CD4-positive, alpha-beta T cell (primary cell): Measurements from ENCODE around the gene GLCE. TPM values are rescaled to one million over a fixed set of nuclear protein-coding genes. Genes with fewer than 3 reads are reported as not detected.

ENCODE experiments used
- ATAC-seq: fragments of 200-7000 bp; cut with Tn5 transposase; one replicate; pipeline ENCODE4 v1.10.0; 2022; ENCODE audit warnings: mild to moderate bottlenecking; ENCODE audit not compliant: poor library complexity
- CTCF ChIA-PET: fragments of 350-600 bp; sonication (Branson Sonifier 250); formaldehyde crosslinking; loops from one replicate; lab custom pipeline; 2021; ENCODE audit warnings: antibody characterized with exemption, inconsistent platforms; lab: Charles Lee
- POLR2A ChIA-PET: fragments of 350-600 bp; sonication (Branson Sonifier 250); formaldehyde crosslinking; loops from one replicate; lab custom pipeline; 2021; ENCODE audit warnings: antibody characterized with exemption, inconsistent platforms; lab: Charles Lee
- DNase-seq, 14 experiments: peaks; one replicate each; pipeline ENCODE4 v3.0.0-alpha.2; 2013 to 2020; ENCODE audit warnings: mixed read lengths in 2 of 14
- H3K27ac ChIP-seq, 2 donors: one replicate each; pipeline versions ENCODE4 v1.5.1 to v1.7.0; 2013; ENCODE audit warnings: low read length in 2 of 2, low read depth in 1 of 2, mild to moderate bottlenecking in 1 of 2
- H3K27me3 ChIP-seq, 2 experiments: 1 replicate in 1 of 2; 2 replicates in 1 of 2; pipeline versions ENCODE4 v1.6.1 to v1.7.0; 2013; ENCODE audit warnings: low read length in 2 of 2, control low read depth in 1 of 2, mild to moderate bottlenecking in 1 of 2, moderate library complexity in 1 of 2; ENCODE audit not compliant: insufficient read depth in 2 of 2, control insufficient read depth in 1 of 2
- H3K36me3 ChIP-seq: one replicate; pipeline ENCODE4 v1.6.1; 2013; ENCODE audit warnings: low read length, control low read depth; ENCODE audit not compliant: insufficient read depth
- H3K4me1 ChIP-seq: one replicate; pipeline ENCODE4 v1.6.1; 2013; ENCODE audit warnings: low read length, control low read depth; ENCODE audit not compliant: insufficient read depth
- H3K4me3 ChIP-seq: one replicate; pipeline ENCODE4 v1.5.1; 2013; ENCODE audit warnings: mild to moderate bottlenecking, low read length, moderate library complexity
- H3K9me3 ChIP-seq, 2 experiments: 1 replicate in 1 of 2; 2 replicates in 1 of 2; pipeline versions ENCODE4 v1.6.1 to v1.7.0; 2013; ENCODE audit warnings: low read length in 2 of 2, mild to moderate bottlenecking in 2 of 2, control low read depth in 1 of 2, moderate library complexity in 1 of 2; ENCODE audit not compliant: control insufficient read depth in 1 of 2, insufficient read depth in 1 of 2
- H3K27ac Mint-ChIP-seq: one replicate; pipeline ENCODE4 v1.8.0; 2020; ENCODE audit warnings: mixed read lengths
- H3K27me3 Mint-ChIP-seq: one replicate; pipeline ENCODE4 v1.8.0; 2021; ENCODE audit warnings: mixed read lengths
- H3K36me3 Mint-ChIP-seq: one replicate; pipeline ENCODE4 v1.8.0; 2021; ENCODE audit warnings: low read depth, mixed read lengths
- H3K4me1 Mint-ChIP-seq: one replicate; pipeline ENCODE4 v1.8.0; 2021; ENCODE audit warnings: low read depth, mixed read lengths
- H3K4me3 Mint-ChIP-seq: one replicate; pipeline ENCODE4 v1.8.0; 2020; ENCODE audit warnings: mild to moderate bottlenecking, mixed read lengths
- H3K9me3 Mint-ChIP-seq: one replicate; pipeline ENCODE4 v1.8.0; 2020; ENCODE audit warnings: mixed read lengths
- CTCF ChIP-seq: fragments of 200-600 bp; IDR thresholded peaks from one replicate; pipeline ENCODE4 v1.8.0; 2022; ENCODE audit warnings: antibody characterized with exemption, mild to moderate bottlenecking
- intact Hi-C, 2 experiments: fragments of 100-400 bp; cut with DNase I in 1 of 2; cut with micrococcal nuclease in 1 of 2; formaldehyde crosslinking; loops; one replicate each; pipeline versions ENCODE4 v1.15.1 to v1.9.0; 2023 to 2025; cut with DNase I, micrococcal nuclease
- total RNA-seq, 174 experiments: library from RNA in 2 of 174; stranded (reverse) in 2 of 174; gene quantifications; one replicate each; pipeline ENCODE4 v1.2.3 and lab custom pipeline; 2021 to 2026

Gene GLCE
- total RNA-seq, 2 experiments from 2014 or later = 3.2 TPM

GRCh38 chr15:69170597-69170996 lies 10.2 kb downstream of the GLCE start:
- H3K4me1 ChIP-seq = no peaks in the 10 kb centered on the region
- Mint-ChIP-seq H3K4me1 (no peaks in the 10 kb centered on the region), H3K9me3 (no peaks in the 10 kb centered on the region), H3K36me3 (no peaks in the 10 kb centered on the region), H3K4me3 (no peak overlapping the region), H3K27ac (no peak overlapping the region), H3K27me3 (no peaks in the 10 kb centered on the region)
- intact Hi-C loops = no loop called here
- no peaks in the 10 kb centered on the region for H3K36me3 ChIP-seq
- DNase-seq (no peak), ATAC-seq (no peak)
- no peak overlapping the region for H3K27ac ChIP-seq
- H3K27me3 ChIP-seq = no peaks in the 10 kb centered on the region
- TF ChIP-seq CTCF = no peak
- CTCF ChIA-PET = interaction anchor here (0.7 kb wide), 1 partner anchor 37 kb away, joined by 3 read pairs; no protein-coding TSS in a partner anchor
- no peaks in the 10 kb centered on the region for H3K9me3 ChIP-seq
- no peak overlapping the region for H3K4me3 ChIP-seq
- POLR2A ChIA-PET = interaction anchor here (0.6 to 1.3 kb wide), 2 partner anchors 10 to 1907 kb away, joined by 3 to 11 read pairs; partner anchors contain the start of gene GLCE

GRCh38 chr15:69172847-69173246 lies 12.4 kb downstream of the GLCE start:
- H3K27ac Mint-ChIP-seq = no peak overlapping the region

GRCh38 chr15:69175536-69175935 lies 15.1 kb downstream of the GLCE start:
- ATAC-seq (no peak), DNase-seq (no peak)
- POLR2A ChIA-PET = interaction anchor here (1.3 kb wide), 1 partner anchor 15 kb away, joined by 3 read pairs; the partner anchor contains the start of gene GLCE
- no peaks in the 10 kb centered on the region for H3K4me1 ChIP-seq
- CTCF ChIA-PET = no interaction called here
- Mint-ChIP-seq H3K4me1 (no peaks in the 10 kb centered on the region), H3K4me3 (no peak overlapping the region), H3K9me3 (no peaks in the 10 kb centered on the region), H3K27me3 (no peaks in the 10 kb centered on the region), H3K36me3 (no peaks in the 10 kb centered on the region), H3K27ac (no peak overlapping the region)
- intact Hi-C loops = no loop called here
- no peak for TF ChIP-seq CTCF
- no peak overlapping the region for H3K4me3 ChIP-seq
- no peak overlapping the region for H3K27ac ChIP-seq
- no peaks in the 10 kb centered on the region for H3K9me3 ChIP-seq
- H3K36me3 ChIP-seq = no peaks in the 10 kb centered on the region
- H3K27me3 ChIP-seq = no peaks in the 10 kb centered on the region

More at GRCh38 chr15:69172847-69173246, 12.4 kb downstream of the GLCE start:
- ATAC-seq (no peak), DNase-seq (no peak)
- Mint-ChIP-seq H3K4me3 (no peak overlapping the region), H3K27me3 (no peaks in the 10 kb centered on the region), H3K4me1 (no peaks in the 10 kb centered on the region), H3K9me3 (no peaks in the 10 kb centered on the region), H3K36me3 (no peaks in the 10 kb centered on the region)
- Histone ChIP-seq H3K27ac (no peak overlapping the region), H3K27me3 (no peaks in the 10 kb centered on the region), H3K4me3 (no peak overlapping the region), H3K9me3 (no peaks in the 10 kb centered on the region), H3K4me1 (no peaks in the 10 kb centered on the region), H3K36me3 (no peaks in the 10 kb centered on the region)
- intact Hi-C loops = no loop called here
- ChIA-PET CTCF (no interaction called here), POLR2A (no interaction called here)
- TF ChIP-seq CTCF = no peak
